HG02588 (cell line): ENCODE measurements around the gene SPG7.

Experiments used
- ATAC-seq: cut with Tn5 transposase; IDR thresholded peaks from one replicate; pipeline ENCODE4 v1.9.1; 2021; ENCODE audit warnings: mild to moderate bottlenecking, moderate library complexity; ENCODE audit not compliant: unreplicated experiment

Gene SPG7

DNA sequence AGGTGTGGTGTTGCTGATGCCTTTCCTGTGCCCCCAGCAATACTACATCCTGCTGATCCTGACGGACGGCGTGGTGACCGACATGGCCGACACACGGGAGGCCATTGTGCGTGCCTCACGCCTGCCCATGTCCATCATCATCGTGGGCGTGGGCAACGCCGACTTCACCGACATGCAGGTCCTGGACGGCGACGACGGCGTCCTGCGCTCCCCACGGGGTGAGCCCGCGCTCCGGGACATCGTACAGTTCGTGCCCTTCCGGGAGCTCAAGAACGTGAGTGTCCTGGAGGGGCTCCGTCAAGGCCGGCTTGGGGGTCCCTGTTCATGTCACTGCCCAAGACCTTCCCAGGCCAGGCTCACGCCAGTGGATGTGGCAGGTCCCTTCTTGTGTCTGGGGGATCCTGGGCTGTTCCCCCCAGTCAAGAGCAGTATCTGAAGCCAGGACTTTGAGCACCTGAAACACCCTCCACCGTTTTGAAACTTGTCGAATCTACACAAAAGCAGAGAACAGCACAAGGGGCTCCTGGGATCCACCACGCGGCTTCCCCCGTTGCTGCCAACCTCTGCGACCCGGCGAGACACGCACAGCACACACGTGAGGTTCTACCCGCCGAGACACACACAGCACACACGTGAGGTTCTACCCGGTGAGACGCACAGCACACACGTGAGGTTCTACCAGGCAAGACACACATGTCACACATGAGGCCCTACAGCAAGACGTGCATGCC, 87.3 kb downstream of the SPG7 start:
- ATAC-seq = no peak

DNA sequence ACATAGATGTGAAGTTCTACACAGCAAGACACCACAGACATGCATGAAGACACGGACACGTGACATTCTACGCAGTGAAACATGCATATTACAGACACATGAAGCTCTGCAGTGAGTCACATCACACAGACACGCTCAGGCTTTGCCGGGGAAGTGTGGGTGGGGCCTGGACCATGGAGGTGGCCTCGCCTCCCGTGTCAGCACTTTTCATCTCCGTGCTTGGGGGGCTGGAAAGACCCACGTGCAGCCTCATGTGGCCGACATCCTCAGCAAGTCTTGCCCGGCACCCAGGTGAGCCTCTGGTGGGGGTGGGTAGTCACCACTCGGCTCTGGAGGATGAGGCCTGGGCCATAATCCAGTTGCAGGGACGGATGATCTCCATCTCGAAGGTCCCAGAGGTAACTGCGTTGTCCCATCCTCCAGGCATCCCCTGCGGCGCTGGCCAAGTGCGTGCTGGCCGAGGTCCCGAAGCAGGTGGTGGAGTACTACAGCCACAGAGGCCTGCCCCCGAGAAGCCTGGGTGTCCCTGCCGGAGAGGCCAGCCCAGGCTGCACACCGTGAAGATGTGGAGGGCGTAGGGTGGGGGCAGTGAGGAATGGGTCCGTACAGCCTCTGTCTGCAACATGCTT, 88.0 kb downstream of the SPG7 start:
- ATAC-seq = no peak

DNA sequence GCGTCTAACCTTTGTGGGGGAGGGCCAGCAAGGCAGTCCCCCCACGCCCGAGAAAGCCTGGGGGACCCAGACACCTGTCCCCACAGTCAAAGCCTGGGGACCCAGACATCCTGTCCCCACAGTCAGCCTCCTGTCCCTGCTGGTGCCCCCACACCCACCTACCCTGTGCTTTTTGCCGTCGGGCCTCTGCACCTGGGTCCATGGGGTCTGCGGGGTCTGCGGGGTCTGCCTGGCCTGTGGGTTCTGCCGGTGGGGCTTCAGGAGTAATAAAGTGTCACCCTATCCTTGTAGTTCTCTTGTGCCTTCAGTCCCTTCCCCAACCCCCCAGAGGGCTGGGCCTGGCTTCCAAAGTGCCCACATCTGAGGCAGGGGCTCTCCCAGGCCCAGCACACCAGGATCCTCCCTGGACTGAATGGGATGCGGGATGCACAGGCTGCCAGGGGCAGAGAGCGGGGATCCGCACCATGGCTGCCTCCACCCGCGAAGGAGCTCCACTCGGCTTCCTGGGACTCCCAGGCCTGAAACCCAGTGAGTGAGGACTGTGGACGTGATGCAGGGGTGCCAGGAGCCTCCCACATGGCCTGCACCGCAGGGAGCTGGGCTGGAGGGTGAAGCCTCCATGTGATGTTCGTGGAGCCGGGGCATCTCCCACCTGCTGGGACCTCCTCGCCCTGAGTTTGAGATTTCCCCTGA, 88.9 kb downstream of the SPG7 start:
- ATAC-seq = no peak

DNA sequence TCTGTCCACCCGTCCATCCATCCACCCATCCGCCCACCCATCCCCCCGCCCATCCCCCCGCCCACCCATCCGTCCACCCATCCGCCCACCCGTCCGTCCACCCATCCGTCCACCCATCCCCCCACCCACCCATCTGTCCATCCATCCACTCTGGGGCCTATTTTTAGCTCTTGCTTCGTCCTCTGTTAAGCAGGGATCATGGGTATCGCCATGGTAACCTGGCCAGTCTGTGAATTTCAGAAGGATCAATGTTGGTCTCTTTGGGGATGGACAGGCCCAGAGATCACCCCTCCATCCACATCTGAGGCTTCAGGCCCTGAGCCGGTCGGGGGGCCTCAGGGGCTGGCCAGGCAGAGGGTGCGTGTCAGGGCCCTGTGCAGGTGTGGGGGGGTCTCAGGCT, 90.0 kb downstream of the SPG7 start:
- ATAC-seq = no peak

DNA sequence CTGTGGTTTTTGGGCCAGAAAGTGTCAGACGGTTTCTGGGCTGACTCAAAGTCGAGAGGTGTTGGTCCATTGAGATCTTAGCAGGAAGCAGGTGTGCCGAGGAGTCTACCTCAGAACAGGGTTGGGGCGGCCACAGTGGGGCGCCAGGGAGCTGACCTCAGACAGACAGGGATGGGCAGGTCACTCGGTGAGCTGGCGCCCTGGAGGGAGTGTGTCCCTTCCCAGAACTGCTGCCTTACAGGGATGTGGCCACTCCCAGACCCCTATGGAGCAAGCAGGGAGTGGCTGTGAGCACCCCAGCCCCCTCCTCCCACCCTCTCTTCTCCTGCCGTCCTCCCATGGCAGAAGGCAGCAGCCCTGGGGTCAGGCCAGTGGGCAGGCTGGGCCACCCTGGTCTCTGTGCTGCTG, 91.3 kb downstream of the SPG7 start:
- ATAC-seq = no peak

DNA sequence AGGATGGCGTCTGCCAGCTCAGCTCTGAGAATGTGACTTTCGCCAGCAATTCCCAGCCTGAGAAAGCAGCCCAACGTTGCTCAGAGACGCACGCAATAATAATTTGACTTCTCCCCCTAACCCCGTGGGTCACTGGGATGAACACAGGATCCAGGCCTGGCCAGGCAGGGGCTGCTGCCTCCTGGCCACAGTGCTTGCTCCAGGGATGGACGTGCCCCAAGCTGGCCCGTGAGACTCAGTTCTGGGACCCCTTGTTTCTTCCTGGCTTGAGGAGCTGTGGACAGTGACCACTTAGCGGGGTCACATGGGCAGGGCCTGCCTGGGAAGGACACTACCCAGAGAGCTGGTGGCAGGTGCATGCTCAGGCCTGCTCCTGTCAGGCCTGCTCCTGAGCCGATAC, 91.7 kb downstream of the SPG7 start:
- ATAC-seq = no peak

DNA sequence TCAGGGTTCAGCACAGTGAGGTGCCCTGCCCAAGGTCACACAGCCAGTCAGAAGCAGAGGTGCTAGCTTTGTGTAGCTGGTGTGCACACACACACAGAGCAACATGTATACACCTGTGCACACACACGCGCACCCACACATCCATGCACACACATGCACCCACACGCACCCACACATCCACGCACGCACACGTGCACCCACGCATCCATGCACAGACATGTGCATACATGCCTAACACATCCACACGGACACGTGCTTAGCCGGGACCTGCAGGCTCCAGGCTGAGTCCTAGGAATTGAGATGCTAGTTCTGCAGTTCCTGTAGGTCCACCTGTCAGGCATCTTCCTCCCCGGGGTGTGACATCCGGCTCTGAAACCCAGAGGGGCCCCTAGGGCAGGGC, 92.2 kb downstream of the SPG7 start:
- ATAC-seq = no peak

DNA sequence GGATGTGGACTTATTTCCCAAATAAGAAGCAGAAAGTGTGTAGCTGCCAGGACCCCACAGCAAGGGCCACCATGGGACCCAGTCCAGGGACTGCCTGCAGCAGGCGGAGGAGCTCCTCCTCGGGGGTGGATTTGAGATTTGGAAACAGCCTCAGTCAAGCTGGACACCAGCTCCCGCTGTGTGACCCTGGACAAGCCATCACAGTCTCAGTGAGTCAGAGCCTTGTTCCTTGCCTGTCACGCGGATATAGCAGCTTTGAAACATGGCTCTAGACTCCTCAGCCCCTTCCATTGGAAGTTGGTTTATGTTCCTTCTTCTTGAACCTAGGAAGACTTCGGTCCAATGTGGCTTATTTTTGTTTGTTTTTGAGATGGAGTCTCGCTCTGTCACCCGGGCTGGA, 92.8 kb downstream of the SPG7 start:
- no peak for ATAC-seq

DNA sequence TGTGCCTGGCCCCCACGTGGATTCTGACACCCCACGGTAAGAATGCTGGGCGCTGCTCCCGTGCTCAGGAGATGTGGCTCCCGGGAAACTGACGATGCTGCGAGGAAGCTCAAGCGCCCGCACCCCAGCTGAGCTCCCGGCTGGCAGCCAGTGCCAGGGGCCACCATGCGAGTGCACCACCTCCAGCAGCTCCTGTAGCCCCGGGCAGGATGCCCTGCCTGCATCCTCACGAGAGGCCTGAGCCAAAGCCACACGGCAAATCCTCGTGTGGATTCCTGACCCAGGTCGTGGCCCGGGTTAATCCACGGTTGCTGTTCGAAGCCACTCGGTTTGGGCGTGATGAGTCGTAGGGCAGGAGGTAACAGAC, 93.7 kb downstream of the SPG7 start:
- ATAC-seq = no peak

DNA sequence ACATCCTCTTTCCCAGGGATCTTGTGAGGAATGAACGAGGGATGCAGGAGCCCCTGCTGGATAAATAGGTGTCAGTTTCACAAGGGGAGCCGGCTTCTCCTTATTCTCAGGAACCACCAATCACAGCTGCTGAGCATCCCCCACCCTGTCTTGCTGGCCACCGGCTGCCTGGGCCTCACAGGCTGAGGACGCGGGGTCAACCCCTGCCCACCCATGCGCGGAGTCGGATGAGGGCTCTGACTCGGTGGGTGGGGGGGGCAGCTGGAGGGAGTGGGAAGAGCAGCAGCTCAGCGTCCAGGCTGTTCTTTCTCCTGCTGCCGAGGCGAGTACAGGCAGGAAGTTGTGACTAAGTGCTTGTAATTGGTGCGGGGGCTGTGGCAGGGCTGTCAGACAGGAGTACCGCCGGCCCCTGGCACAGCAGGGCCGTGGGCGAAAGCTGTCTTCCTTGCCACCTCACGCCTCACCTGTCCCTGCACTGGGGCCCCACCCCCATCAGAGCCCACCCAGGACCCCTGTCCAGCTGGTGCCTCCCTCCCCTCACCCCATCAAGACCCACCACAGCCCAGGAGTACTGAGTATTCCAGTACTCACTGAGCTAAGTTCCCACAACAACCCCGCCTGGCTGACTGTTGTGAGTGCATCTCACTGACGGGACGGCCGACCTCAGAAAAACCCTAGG, 94.2 kb downstream of the SPG7 start:
- no peak for ATAC-seq

DNA sequence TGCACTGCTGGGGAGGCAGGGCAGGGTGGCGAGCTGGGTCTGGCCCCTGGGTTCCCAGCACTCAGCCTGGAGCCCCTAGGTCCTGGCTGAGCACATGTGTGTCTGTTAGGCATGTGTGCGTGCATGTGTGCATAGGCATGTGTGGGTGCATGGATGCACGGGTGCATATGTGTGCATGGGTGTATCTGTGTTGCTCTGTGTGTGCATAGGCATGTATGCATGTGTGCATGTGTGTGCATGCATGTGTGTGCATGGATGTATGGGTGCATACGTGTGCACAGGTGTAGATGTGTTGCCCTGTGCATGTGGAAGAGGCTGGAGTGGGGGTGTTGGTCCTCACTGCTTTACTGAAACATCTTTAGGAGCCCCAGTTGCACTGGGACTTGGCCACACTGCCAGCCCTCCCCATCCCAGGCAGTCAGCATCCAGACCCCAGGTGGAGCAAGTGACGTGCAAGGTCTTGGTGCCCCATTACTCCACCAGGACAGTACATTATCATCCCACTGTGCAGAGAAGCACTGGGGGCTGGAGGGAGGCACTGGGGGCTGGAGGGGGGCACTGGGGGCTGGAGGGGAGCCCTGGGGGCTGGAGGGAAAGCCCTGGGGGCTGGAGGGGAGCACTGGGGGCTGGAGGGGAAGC, 94.9 kb downstream of the SPG7 start:
- ATAC-seq = no peak

DNA sequence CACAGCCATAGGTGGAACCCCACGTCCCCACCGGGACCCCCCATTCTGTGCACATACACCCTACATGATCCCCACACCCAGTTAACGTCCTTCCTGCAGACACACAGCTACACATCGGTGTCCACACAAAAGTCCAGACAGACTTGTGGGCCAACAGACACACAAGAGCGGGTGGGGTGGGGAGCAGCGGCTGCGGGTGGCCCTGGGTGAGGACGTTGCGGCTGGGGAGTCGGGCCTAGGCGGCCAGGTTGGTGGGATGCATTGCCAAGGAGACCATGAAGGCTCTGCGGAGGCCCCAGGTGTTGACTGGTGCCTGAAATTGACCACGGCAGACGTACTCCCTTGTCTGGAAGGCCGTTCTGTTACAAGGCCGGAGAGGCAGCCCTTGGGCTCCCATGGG, 96.6 kb downstream of the SPG7 start:
- no peak for ATAC-seq

DNA sequence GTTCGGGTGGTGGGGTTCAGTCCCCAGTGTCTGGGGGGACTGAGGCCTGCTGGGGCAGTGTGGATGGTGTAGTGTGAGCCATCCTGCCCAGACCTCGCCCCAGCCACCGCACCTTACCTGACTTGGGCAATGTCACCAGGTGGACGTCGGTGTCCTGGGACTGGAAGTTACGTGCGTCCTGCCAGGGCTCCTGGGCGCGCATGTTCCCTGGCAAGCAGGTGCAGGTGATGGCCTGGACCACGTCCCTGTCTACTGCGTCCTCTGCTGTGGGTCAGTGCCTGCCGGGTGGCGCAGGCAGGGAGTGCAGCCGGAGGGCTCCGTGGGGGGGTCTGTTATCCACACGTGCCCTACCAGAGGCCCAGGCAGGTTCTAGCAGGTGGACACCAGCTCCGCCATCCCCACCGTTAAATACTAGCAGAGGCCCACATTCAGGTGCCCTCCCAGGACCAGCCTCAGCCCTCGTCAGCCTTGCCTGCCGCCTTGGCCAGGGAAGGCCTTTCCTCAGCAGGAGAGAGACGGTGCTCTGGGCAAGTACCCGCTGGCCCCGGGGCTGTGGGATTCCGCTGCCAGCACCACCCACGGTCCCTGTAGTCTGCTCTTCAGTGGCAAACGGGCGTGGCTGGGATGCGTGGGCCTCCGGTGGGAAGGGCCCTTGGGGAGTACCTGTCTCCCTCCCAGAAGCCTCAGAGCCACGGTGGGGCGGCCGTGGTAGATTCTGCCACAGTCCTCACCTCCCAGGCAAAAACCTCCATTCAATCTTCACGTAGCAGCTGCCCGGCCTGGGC, 97.2 kb downstream of the SPG7 start:
- ATAC-seq = no peak

DNA sequence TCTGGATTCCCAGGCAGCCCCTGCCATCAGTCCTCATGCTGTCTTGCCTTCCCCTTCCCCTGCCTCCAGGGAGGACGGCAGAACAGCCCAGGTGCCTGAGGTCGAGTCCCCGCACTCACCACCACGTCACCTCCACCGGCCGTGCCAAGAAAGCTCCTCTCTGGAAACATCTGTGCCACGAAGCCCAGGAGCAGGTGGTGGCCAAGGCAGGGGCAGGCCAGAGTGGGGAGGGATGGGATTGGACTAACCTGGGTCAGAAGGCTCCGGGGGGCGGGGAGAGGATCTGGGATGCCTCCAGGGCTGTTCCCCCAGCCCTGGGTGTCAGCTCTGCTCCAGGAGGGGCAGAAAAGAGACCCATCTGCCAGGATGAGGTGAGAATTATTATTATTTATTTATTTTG, 97.8 kb downstream of the SPG7 start:
- no peak for ATAC-seq
